B cell (primary cell): ENCODE measurements around the gene VRK2.

Experiments used
- CTCF ChIP-seq: fragments of 200-600 bp; IDR thresholded peaks from one replicate; pipeline ENCODE4 v1.8.0; 2022; ENCODE audit warnings: antibody characterized with exemption, mild to moderate bottlenecking
- EZH2 ChIP-seq: IDR thresholded peaks from 2 replicates; pipeline ENCODE4 v1.6.1; 2012; ENCODE audit warnings: borderline replicate concordance, low read depth, mild to moderate bottlenecking, moderate library complexity, low read length; ENCODE audit not compliant: insufficient read depth, poor library complexity, severe bottlenecking

GRCh38 chr2:58182527-58182926, 135.9 kb downstream of the VRK2 start:
- TF ChIP-seq CTCF (no peak), EZH2 (no peak)
